GM18873 (cell line): ENCODE data around the gene MGAT4B.
"Not testable (repeated sequence)": the region's sequence is repeated elsewhere in the genome, so short reads cannot be mapped to it uniquely, and the experiment has no call there.

Source experiments
- ATAC-seq: cut with Tn5 transposase; IDR thresholded peaks from one replicate; pipeline ENCODE4 v1.9.1; 2021; ENCODE audit warnings: mild to moderate bottlenecking, moderate library complexity, moderate number of reproducible peaks; ENCODE audit not compliant: unreplicated experiment, low FRiP score

MGAT4B gene

DNA sequence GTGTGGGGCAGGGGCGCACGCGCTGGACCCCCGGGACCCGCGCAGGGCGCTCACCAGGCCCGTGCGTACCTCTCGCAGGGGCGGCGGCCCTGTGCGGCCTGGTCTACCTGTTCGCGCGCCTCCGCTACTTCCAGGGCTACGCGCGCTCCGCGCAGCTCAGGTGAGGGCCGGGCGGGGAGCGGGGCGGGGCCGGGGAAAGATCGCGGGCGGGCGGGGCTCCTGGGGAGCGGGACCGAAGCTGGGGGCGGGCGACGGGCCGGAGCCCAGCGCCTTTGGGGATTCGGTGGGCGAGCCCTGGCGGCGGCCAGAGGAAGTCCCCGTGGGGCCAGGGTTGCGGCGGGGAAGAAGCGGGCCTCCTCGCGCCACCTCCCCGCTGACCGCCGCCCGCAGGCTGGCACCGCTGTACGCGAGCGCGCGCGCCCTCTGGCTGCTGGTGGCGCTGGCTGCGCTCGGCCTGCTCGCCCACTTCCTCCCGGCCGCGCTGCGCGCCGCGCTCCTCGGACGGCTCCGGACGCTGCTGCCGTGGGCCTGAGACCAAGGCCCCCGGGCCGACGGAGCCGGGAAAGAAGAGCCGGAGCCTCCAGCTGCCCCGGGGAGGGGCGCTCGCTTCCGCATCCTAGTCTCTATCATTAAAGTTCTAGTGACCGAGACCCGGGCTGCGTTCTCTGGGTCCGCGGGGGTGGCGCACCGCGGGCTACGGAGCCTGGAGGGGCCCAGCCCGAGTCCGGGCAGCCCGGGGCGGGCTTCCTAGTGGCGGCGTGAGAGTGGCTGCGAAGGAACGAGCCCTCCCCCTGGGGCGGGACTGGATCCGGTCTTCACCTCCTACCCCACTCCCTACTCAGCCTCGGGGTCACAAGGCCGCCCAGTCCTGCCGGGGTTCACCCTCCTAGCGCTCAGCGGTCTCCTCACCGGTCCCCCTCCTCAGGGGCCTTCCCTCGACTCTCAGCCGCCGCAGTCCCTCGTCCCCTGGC lies 10.5 kb downstream of the MGAT4B start:
- ATAC-seq = peak; percentile 66

DNA sequence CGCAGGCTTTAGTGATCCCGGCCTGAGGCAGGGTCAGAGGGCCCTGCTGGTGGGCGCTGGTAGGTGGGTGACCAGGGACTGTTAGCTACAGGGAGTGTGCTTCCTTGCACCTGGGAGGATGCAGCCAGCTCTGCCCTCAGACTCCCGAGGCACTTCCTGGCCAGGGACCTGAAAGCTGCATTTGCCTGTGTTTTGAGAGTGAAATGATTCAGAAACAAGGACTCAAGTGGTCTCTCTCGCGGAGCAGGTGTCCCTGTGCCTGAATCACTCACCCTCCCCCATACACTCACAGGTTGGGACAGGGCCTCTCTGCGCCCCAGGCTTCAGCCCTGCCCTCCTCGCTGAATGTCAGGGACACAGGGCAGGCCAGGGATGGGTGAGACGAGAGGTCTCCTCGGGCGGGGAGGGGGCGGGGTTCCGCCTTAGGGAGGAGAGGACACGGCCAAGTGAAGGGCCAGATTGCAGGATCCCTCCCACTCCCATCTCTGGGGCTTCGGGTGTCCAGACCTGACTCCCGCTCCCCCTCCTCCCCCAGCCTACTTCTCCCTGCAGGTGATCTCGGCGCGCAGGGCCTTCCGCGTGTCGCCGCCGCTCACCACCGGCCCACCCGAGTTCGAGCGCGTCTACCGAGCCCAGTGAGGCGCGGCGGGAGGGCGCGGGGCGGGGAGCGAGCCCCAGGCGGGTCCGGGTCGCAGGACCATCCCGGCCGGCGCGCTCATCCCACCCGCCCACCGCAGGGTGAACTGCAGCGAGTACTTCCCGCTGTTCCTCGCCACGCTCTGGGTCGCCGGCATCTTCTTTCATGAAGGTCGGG lies 11.4 kb downstream of the MGAT4B start:
- ATAC-seq = no peak

DNA sequence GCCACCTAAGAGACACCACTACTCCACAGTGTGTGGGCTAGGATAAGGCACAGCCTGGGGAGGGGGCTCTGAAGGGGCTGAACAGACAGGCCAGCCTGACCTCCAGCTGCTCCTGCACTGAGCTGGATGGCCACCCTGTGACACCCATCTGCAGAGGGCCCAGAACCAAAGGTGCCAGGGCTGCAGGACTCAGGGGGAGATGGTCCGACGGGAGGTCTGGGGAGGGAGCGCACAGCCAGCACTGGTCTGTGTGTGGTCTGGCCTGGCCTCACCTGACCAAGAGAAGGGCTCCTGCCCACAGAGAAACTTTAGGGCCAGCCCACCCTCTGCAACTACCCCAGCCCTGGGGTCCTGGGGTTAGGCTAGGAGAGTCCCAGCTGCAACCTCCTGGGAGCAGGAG lies 12.1 kb downstream of the MGAT4B start:
- no peak for ATAC-seq

DNA sequence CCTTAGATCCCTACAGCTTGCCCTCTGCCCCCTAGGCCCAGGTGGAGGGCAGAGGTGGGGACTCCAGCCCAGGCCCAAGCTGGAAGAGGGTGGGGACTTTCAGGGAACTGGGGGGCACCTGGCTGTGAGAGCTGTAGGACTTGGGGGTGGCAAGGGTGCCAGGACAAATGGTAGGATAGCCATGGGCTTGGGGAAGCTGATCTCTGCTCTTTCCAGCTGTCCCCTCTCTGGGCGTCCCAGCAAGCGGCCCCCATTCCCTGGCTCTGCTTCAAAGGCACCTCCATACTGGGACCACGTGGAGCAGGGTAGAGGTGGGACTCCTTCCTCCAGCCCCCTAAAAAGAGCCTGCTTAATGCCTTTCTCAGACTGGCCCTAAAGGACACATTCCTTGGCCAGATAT lies 12.5 kb downstream of the MGAT4B start:
- no peak for ATAC-seq

DNA sequence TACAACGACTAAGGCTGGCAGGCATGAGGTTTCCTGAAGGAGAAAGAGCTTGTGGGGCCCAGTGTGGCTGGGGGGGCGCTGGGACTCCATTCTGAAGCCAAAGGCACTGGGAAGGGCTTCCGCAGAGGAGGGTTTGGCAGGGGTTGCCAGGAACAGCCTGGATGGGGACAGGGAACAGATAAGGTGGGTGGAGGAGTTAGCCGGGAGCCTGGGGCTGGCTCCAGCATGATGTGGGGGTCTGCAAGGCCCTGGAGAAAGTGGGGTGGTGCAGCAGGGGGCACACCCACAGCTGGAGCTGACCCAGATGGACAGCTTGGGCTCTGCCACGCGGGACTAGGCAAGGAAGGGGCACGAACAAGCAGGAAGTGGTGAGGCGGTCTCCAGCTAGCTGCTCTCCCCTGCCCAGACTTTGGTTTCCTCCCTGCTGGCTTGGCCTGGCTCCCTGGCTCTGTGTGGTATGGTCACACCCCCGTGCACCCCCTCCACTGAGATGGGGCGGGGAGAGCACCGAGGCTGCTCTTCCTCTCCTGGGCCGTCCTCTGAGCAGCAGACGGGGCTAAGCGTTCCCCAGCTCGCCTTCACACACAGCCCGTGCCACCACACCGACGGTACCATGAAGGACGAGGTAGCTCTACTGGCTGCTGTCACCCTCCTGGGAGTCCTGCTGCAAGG lies 13.1 kb downstream of the MGAT4B start, which contains the start of gene LTC4S:
LTC4S (plus strand) TSS at position 519 of the 672 bp plus-strand sequence; CDS start at position 614, 95 bp downstream.
- no peak for ATAC-seq

DNA sequence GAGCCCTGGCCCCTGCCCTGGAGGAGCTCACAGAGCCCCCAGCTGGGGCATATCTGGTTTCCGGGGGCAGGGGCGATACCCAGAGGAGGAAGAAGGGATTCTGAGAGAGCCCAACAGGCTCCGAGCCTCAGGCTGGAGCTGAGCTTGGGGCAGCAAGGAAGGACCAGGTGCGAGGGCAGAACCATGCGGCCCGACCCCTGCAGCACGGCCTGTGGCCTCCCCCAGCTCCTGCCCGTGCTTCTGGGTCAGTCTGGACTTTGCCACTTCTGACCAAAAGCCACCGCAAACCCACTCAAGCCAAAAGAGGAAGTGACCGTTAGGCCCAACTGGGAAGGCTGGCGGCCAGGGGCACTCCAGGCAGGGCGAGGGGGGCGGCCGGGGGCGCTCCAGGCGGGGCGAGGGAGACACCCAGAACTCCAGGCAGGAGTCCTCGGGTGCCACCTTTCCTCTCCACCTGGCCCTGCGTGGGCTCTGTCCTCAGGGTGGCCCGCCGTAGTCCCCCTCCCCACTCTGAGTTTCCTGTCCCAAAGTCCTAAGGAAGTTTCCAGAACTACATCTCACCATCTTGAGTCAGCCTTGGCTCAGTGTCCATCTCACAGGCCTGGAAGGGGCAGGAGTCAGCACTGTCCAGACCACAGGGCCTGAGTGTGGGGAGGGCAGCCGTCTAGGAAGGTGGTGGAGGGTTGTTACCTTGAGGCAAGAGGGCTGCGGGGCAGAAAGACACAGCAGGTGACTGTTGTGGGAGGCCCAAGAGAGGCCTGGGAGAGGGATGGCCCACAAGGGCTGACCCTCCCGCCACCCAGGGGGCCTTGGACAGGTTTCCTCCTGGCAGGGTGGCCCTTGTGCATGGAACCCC lies 13.8 kb downstream of the MGAT4B start:
- no peak for ATAC-seq

DNA sequence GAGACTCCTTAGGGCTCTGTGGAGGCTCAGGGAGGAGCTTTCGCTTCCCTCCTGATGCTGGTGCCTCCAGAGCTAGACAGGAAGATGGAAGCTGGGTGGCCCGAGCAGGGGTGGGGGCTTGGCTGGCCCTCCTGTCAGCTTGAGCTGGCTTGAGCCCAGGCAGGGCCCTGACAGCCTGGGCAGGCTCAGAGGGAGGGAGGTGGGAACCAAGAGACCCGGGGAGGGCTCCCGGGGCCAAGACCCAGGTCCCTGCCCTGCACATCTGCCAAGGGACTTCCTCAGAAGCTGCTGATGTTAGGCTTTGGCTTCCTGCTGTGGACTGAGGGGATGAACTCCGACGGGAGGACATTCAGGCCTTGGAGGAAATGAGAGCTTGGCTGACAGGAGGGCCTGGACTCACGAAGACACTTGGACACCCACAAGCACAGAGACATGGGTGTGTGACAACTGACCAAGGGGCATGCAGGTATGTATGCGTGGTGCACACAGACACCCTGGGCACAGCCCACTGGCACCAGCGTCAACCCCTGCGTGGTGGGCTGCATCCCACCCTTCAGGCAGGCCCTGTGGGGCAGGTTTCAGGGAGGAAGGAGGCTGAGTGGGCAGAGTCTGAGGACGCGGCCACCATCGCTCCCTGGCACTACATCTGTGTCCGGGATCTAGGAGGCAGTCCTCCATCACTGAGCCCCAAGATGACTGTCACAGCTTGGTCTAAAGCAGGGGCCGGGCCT lies 14.6 kb downstream of the MGAT4B start:
- no peak for ATAC-seq

DNA sequence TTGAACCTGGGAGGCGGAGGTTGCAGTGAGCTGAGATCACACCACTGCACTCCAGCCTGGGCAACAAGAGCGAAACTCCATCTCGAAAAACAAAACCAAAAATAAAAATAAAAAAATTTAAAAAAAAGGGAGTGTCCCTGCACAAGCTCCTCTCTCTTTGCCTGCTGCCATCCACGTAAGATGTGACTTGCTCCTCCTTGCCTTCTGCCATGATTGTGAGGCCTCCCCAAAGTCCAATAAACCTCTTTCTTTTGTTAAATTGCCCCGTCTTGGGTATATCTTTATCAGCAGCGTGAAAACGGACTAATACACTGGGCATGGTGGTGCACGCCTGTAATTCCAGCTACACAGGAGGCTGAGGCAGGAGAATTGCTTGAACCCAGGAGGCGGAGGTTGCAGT lies 17.4 kb downstream of the MGAT4B start:
- not testable (repeated sequence) for ATAC-seq

DNA sequence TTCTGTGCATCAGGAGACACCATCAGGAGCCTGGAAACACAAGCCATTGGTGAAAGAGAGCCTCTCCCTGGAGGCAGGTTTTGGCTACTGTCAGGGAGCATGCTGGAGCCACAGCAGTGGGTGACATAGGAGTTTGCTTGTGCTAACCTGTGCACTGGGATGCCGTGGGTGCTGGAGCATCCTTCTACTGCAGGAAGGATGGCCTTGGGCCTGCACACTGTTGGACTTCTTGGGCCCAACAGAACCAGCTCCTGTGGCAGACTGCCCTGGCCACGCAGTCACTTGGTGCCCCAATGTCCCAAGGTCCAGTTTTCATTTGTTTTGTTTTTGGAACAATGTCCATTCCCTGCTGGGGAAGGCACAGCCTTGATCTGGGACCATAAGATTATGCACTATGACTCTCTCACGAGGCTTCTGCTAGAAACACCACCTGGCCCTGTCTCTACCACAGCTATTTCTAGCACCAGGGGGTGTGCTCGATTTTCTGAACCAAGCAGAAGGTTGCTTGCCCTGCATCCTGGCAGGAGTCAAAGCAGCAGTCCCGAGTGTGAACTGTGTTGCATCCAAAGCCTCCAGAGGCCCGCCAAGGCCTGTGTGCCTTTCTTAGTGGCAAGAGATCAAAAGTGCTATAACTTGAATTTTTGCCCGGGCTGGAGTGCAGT lies 18.3 kb downstream of the MGAT4B start:
- no peak for ATAC-seq

DNA sequence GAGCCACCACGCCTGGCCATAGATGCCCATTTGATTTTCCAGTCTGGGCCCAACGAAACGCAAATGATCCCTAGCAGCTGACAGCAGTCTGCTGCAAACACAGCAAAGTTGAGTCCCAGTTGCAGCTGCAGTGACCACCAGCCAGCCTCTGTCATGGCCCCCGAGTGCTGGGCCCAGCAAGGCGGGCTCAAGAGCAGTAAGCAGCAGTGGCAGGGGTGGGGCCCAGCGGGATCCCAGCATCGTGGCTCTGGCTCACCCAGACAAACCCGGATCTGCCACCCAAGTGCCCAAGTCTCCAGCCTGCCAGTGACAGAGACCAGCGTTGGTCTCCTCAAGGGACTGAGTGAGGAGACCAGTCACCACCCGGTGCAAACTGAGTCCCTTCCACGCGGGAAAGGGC lies 19.8 kb downstream of the MGAT4B start:
- ATAC-seq = no peak

DNA sequence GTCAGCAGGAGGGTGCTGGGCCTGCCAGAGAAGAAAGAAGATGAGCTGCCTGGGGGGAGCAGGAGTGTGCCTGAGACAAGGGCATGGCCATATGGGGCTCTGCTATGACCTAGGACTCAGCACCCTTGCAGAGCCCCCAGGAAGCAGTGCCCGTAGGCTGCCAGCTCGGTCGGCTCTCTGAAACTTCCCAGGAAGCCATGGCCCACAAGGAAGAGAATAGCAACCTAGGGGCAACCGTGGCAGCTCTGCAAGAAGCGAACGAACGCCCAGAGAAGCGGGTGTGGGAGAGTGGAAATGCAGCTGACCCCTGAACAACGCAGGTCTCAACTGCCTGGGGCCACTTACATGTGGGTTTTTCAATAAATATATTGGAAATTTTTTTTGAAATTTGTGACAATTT lies 23.5 kb downstream of the MGAT4B start:
- no peak for ATAC-seq

DNA sequence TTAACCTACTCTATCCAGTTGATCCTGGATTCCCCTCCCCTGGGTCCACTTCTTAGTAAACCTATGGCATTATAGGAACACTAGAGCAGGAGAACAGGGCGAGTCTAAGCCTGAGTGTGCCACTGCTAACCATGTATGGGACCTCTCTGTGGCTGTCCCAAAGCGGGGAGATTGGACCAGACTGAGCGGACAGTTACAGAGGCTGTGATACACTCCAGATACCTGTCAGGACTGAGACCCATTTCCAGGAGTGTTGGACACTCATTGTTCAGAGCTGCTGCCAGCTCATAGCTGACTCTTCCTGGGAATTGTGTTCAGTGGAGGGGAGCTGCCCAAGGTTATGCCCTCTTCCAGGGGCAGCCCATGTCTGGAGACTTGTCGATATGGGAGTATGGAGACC lies 24.8 kb downstream of the MGAT4B start:
- ATAC-seq = no peak

DNA sequence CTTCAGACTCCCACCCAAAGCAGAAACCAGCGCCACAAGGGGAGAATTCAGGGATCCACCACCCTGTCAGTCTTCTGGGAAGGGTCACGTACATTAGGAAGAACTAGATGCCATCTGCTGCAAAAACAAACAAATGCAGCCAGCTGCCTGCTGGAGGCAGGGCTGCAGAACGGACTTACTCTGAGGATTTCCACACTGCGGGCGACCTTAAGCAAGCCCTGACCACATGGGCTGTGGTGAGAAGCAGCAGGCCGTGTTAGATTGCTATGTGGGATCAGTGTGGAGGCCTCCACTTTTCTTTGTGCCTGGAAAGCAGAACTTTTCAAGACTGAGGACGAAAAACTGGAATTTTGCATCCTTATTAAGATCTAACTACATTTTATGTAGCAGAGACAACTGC lies 26.3 kb downstream of the MGAT4B start:
- no peak for ATAC-seq

DNA sequence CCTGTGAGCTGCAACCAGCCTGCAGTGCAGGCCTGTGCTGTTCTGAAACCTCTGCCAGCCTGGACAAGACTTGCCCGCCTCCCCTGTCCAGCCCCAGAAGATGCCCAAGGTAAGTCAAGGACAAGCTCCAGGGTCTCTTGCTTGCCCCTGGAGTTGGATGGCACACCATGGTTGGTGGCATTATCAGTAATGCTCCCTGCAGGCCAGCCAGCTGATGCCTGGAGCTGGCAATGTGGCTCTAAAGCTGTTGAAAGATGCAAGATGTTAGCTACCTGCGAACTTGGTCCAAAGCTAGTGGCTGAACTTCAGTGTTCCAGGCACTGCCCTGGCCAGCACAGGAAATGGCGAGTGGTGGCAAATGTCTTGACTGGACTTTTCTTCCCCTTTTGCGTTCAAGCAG lies 26.8 kb downstream of the MGAT4B start:
- ATAC-seq = no peak

DNA sequence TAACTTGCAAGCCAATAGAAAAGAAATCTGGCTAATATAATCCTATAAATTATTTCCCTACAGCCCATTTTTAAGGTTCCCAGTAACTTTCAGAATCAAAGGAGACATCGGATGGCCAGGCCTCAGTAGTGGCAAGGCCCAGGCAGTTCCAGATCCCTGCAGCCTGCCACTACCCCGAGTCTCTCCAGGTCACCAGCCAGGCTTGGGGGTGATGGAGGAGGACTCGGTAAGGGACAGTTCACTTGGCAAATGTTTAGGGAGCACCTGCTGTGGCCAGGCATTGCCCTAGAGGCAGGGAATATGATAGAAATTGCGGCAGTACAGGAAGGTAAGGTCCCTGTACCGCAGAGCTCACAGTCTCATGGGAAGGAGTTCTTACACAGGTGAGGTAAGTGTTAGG lies 28.1 kb downstream of the MGAT4B start:
- ATAC-seq = no peak

DNA sequence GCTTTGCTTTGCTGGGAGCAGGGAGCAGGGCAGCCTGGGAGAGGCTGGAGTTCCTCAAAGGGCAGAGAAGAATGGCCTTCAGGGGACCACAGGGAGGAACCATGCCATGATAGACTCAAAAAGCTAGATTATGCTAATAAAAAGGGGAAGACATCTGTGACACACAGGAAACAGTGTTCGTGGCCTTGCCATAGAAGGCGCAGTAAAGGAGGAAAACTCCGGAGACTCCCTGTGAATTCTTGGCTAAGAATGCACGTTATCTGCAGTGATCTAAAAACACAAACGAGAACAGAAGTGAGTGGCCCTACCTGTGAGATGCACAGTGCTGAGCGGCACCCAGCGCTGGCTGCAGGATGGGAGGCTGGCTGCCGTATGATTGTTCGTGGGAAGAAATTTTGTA lies 28.8 kb downstream of the MGAT4B start:
- ATAC-seq = no peak

DNA sequence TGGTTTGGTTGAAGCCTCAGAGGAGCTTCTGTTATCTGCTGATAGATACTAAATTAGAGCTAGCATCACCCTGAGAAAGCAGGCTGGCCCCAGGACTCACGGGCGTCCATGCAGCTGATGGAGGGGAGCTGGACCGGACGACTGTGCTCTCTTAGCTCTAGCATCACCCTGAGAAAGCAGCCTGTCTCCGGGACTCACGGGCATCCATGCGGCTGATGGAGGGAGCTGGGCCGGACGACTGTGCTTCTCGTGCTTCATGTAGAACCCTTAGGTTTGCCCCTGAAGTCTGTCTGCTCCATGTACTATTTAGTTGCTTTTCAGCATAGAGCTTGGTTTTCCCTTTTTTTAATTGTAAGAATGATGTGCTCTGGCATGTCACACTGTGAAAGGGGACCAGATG lies 29.2 kb downstream of the MGAT4B start:
- no peak for ATAC-seq

DNA sequence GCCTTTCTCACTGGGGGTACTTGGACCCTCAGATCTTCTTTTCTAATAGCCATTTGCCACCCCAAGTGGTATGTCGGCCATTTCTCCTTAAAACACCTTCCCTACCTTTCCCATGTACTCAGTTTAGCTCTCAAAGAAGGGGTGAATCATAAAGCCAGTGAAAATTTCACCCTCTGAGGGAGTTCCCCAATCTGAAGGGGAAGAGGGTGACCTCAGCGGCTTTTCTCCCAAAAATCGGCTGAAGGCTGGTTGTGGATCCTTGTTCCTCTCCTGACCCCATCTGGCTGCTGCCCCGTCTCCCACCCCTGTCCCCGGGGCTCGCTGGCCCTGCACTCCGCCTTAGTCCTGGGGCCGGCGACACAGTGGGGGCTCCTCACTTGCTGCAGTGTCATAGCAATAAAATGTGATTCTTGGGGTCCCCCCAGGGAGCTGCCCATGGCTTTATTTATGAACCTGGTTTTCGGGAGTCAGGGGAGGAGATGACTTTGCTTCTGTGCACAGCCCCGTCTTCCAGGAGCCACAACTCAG lies 30.2 kb downstream of the MGAT4B start:
- ATAC-seq = no peak

DNA sequence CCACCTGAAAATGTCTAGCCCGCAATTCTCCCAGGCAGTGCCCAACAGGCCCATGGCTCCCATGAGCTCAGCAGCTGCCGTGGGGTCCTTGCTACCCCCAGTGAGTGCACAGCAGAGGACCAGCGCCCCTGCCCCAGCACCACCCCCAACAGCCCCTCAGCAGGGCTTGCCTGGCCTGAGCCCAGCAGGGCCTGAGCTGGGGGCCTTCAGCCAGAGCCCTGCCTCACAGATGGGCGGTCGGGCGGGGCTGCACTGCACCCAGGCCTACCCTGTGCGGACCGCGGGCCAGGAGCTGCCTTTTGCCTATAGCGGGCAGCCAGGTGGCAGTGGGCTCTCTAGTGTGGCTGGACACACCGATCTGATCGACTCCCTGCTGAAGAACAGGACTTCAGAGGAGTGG lies 32.2 kb downstream of the MGAT4B start:
- ATAC-seq = no peak
